ENCODE results near the gene CCDC71L.
"Not testable (repeated sequence)": the region's sequence is repeated elsewhere in the genome, so short reads cannot be mapped to it uniquely, and the experiment has no call there.

CCDC71L gene

DNA sequence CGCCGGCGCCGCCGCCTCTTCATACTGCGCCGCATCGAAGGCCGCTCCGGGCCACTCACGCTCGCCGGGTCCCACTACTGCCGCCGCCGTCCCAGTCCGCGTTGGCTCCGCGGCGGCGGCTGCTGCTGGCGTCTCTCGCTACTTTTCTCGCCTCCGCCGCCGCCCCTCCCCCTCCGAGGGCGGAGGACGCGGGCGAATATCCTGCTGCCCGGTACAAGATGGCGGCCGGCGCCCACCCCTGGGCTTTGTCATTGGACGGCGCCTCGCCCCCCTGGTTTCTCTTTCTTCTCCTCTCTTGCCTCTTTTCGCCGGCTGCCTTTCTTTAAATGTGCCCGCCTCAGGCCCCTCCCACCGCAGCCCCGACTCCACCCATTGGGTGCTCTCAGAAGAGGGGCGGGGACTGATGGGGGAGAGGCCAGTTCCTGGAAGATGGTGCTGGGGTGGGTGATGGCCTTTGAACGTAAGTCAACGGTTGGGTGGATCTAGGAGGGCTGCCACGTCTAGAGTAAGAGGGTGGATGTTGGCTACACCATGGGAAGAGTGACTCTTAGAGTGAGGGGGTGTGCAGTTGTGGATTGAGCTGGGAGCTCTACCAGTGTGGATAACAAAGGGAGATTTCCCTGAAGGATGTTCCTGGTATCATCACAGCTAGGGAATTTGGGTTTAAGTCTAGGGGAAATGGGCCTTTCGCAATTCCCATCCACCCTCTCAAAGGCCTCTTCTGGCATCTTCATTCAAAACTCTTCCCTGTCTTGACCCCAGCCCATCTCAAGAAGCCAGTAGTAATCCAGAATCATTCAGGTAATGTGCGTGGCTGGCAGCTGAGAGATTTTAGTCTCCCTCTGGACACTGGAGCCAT is at the start of gene CCDC71L:
Gene CCDC71L, minus strand, starts transcription at position 297 of the 859 bp plus-strand sequence. Its CDS starts 262 bp downstream, at position 35.
- no peak for TF ChIP-seq ZFX (IDR thresholded peaks at IDR 0.05)
- TF ChIP-seq, protein P1, sequence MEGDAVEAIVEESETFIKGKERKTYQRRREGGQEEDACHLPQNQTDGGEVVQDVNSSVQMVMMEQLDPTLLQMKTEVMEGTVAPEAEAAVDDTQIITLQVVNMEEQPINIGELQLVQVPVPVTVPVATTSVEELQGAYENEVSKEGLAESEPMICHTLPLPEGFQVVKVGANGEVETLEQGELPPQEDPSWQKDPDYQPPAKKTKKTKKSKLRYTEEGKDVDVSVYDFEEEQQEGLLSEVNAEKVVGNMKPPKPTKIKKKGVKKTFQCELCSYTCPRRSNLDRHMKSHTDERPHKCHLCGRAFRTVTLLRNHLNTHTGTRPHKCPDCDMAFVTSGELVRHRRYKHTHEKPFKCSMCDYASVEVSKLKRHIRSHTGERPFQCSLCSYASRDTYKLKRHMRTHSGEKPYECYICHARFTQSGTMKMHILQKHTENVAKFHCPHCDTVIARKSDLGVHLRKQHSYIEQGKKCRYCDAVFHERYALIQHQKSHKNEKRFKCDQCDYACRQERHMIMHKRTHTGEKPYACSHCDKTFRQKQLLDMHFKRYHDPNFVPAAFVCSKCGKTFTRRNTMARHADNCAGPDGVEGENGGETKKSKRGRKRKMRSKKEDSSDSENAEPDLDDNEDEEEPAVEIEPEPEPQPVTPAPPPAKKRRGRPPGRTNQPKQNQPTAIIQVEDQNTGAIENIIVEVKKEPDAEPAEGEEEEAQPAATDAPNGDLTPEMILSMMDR (conservative IDR thresholded peaks at IDR 0.05), result no peak
- H3K27ac ChIP-seq, result peak within 1 kb of the TSS; percentile 71

GRCh38 chr7:106709604-106710003 is 48.6 kb upstream of the CCDC71L start:
- H3K27ac ChIP-seq, result not testable (repeated sequence)

GRCh38 chr7:106704000-106704840 is 43.3 kb upstream of the CCDC71L start:
- no peak overlapping the region; the same call in 1 of the 2 replicates for H3K27ac ChIP-seq
- TF ChIP-seq ZFX (IDR thresholded peaks at IDR 0.05), result no peak
- TF ChIP-seq, protein P1 (conservative IDR thresholded peaks at IDR 0.05), result no peak

DNA sequence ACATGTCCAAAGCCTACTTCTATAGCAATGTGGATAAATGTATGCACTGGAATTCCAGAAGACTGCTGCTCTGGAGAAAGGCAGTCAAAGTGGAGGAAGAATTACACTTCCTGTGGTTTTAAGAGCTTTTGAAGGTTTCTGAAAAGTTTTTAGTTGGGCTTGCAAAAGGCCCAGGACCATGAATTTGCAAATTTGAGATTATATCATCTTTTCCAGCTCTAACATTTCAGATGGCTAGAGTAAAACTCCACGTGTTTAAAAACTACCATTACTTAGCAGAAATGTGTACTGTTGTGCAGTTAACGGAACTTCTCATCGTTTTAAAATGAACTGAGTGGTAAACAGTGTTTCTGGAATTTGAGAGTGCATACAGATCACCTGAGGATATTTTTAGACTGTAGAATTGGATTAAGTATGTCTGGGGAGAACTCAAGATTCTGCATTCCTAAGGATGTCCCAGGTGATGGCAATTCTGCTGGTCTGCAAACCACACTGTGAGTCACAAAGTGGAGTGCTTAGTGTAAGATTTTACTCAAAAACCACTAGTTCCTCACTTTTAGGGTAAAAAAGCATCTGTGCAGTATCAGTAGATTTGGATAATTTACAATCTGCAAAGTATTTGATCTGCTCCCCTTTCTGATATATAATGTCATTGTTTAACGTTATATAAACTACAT is 32.9 kb upstream of the CCDC71L start:
- H3K27ac ChIP-seq, result no peak overlapping the region
- no peak for TF ChIP-seq ZFX (IDR thresholded peaks at IDR 0.05)
- TF ChIP-seq, protein P1 (conservative IDR thresholded peaks at IDR 0.05), result no peak

DNA sequence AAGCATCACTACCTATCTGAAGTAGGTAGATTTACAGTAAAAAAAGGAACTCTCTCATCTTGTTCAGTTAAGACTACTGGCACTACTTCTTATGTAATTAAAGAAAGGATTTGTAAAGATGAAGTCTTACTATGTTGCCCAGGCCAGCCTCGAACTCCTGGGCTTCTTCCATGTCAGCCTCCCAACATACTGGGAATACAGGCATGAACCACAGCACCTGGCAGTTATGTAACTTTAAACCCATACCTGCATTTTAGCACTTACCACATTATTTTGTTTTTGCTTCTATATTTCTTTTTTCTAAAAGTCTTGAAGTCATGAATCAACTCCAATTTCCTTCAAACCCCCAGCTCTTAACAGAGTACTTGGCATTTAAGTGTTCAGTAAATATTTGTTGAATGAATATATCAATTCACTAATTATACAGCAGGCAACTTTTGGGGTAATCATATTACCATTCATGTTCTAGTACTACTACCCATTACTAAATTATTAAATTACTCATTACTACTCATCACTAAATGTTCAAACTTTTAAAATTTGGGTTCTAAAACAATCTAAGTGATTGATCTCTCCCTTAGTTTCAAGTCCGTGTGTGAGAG is 31.6 kb upstream of the CCDC71L start:
- TF ChIP-seq, protein P1 (conservative IDR thresholded peaks at IDR 0.05), result no peak
- no peak for TF ChIP-seq ZFX (IDR thresholded peaks at IDR 0.05)
- no peak overlapping the region for H3K27ac ChIP-seq

- H3K27ac ChIP-seq, result not testable (repeated sequence)
Measured at GRCh38 chr7:106688161-106688560, 27.2 kb upstream of the CCDC71L start.

GRCh38 chr7:106683941-106684340 is 23.0 kb upstream of the CCDC71L start:
- TF ChIP-seq, protein P1 (conservative IDR thresholded peaks at IDR 0.05), result no peak
- no peak for TF ChIP-seq ZFX (IDR thresholded peaks at IDR 0.05)
- no peak overlapping the region for H3K27ac ChIP-seq
